GM19455 (cell line): ENCODE measurements around the gene POLR3GL.

Source experiments
- ATAC-seq: cut with Tn5 transposase; IDR thresholded peaks from one replicate; pipeline ENCODE4 v1.9.1; 2021; ENCODE audit not compliant: unreplicated experiment

POLR3GL gene

DNA sequence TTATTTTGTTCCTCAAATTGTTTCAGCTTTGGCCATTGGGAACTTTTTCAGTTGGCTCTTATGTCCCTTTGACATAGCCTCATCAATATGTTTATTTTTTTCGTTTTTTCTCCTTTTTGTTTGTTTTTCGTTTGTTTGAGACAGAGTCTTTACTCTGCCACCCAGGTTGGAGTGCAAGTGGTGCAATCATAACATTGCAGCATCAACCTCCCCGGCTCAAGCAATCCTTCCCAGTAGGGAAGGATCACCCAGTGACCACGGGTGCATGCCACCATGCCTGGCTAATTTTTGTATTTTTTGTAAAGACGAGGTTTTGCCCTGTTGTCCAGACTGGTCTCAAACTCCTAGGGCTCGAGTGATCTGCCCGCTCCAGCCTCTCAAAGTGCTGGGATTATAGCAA, 8.1 kb downstream of the POLR3GL start:
- ATAC-seq = no peak

DNA sequence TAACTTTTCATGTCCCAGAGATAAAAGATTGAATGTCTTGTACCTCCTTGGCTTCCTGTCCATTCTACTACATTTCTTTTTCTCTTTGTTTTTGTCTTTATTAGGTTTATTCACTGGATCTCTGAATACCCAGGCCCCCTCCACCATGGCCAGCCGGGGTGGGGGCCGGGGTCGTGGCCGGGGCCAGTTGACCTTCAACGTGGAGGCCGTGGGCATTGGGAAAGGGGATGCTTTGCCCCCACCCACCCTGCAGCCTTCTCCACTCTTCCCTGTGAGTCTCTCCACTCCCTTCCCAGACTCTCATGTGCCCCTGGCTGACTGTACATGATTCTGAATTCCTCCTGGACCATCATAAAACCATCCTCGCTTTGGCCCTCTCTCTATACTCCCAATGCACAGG, 10.2 kb downstream of the POLR3GL start:
- no peak for ATAC-seq

DNA sequence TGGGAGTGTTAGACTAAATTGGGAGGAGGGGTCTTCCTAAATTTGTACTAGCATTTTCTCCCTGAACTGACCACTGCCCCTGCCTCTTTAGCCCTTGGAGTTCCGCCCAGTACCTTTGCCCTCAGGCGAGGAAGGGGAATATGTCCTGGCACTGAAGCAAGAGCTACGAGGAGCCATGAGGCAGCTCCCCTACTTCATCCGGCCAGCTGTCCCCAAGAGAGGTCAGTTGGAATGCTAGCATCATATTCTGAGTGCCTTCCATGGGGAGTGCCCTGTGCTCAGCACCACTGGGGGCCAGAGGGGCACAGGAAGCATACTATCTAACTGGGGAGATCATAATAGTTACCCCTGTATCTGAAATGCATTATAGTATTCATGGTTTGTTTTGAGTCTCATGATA, 10.7 kb downstream of the POLR3GL start:
- no peak for ATAC-seq

DNA sequence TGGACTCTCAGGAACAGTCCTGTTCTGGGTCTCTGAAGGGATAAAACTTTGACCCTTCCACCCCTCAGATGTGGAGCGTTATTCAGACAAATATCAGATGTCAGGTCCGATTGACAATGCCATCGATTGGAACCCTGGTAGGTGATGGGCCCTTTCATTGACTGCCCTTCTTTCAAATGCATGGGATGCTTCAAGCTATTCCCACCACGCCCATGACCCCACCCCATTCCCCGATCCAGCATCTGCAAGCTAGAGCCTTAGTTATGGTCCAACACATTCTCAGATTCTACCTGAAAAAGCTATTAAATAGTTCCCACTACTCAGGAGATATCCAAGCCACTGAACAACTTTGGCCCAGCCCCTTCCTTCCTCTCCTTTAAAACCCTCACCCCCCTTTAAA, 12.5 kb downstream of the POLR3GL start:
- ATAC-seq = no peak

DNA sequence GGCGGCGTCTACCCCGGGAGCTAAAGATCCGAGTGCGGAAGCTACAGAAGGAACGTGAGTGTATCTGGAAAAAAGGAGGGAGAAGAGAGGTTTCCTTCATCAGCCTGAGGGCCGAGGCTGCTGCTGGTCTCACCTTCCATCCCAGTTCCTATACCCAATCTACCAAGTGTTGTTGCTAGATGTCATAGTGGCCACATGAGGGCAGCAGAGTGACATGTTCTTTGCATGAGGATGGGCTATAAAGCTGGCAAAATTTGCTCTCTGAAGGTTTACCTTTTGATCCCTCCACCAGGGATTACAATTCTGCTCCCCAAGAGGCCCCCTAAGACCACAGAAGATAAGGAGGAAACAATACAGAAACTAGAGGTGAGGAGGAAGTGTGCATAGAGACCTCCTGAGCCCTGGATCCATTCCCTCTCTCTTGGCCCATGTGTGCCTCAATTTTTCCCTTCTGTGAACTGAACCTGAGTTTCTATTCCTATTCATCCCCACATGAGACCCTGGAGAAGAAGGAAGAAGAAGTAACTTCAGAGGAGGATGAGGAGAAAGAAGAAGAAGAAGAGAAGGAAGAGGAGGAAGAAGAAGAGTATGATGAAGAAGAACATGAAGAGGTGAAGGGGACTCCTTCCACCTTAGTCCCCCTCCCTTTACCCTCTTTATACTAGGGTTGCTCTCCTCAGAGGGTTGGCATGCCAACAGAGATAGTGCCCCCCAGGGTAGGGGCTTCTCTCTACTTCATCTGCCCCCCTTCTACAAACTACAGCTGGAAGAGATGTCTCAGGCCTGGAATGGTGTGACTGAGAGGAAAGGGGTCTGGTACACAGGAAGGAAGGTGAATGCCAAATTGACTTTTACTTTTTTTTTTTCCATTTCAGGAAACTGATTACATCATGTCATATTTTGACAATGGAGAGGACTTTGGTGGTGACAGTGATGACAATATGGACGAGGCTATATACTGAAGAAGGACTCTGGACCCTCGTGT, 13.3 kb downstream of the POLR3GL start:
- ATAC-seq = no peak

DNA sequence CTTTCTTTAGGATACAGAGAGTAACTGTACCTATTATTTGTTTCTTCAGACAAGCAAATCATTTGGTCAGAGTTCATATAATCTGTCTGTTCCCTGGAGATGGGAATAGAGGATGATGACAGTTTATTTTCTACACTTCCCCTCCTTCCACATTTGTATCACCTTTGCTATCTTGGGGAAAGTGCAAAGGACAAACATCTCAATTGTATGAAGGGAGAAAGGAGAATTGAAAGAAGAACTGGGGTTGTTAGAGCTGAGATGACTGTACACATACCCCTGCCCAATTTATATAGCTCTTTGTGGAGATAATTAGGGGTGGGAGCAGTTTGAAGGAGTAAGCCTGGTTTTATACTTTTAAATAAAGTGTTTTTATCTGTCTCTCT, 14.0 kb downstream of the POLR3GL start:
- ATAC-seq = no peak

DNA sequence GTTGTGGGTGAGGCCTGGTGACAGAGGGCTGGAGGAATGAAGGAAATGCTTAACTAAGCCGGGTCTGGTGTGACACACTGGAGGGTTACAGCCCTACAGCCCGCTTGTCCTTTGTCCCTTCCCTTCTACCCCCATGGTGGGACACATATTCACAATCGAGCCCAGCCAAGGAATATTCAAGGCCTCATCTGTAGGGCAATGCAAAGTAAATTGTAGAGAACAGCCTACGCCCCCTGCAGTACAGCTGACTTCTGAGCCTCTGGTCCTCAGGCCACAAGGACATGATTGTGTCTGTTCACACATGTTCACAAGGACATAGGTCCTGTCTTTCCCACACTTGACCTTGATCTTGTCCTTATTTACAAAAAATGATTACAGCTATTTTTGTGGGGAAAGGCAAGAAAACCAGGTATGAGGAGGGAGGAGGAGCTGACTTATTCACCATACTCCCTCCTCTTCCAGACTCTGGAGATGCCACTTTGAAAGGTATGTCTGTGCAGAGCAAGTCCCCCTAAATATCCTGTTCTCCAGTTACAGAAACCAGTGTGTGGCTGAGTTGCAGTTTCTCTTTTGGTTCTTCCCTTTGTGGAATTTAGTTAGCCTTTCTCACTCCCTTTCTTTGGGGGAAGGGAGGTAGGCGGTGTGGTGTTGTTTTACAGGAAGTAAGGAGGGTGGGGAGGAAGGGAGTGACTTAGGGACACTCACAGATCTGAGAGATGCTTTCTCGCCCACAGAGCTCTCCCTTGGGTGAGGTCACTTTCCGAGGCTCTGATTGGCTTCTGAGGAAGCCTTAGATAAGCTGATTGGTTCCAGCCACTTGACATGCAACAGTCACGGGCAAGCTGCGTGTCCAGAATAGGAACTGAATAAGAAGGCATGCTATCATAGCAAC, 14.6 kb downstream of the POLR3GL start:
- peak; percentile 97 for ATAC-seq

DNA sequence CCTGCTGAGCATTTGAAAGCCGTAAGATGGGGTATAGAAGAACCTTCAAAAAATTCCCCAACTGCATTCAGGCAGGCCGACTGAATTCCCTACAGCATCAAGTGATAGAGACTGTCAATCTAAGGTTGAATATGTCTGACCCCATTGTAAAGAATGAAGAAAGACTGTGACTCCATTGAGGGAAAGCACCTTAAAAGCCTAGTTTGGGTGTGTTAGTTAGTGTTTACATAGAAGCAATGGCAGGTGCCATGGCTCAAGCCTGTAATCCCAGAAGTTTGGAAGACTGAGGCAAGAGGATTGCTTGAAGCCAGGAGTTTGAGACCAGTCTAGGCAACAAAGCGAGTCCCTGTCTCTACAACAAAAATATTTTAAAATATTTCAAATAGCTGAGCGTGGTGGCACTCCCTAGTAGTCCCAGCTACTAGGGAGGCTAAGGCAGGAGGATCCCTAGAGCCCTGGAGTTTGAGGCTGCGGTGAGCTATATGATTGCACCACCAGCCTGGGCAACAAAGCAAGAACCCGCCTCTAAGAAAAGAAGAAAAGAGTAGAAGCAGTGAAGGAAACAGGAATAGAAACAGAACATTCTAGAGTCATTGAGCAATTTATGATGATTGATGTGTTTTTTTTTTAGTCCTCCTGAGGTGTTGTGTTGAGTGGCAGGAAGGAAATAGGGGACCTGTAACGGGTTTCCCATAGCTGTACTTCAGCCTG, 15.4 kb downstream of the POLR3GL start:
- no peak for ATAC-seq

DNA sequence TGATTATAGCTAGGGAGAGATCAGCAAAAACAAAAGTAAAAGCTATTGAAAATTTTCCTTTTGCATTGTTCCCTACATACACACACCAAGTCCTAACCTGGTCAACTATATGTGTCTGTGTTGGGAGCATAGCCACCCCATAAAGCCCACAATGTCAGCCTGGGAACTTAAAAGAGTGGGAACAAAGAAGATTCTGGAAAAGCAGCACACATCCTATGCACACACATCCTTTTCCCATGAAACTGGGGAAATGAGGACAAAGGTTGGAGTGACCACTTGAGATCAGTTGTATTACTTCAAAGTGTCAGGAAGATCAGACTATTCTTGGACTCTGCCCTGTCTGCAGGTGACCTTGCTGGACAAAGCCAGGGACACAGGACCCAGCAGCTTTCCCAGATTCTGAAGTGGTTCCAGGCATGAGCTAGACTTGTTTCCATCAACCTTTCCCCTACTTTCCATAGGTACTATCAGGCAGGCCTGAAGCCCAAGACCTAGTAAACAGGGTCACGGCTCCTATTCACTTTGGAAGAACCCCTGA, 16.0 kb downstream of the POLR3GL start:
- no peak for ATAC-seq

DNA sequence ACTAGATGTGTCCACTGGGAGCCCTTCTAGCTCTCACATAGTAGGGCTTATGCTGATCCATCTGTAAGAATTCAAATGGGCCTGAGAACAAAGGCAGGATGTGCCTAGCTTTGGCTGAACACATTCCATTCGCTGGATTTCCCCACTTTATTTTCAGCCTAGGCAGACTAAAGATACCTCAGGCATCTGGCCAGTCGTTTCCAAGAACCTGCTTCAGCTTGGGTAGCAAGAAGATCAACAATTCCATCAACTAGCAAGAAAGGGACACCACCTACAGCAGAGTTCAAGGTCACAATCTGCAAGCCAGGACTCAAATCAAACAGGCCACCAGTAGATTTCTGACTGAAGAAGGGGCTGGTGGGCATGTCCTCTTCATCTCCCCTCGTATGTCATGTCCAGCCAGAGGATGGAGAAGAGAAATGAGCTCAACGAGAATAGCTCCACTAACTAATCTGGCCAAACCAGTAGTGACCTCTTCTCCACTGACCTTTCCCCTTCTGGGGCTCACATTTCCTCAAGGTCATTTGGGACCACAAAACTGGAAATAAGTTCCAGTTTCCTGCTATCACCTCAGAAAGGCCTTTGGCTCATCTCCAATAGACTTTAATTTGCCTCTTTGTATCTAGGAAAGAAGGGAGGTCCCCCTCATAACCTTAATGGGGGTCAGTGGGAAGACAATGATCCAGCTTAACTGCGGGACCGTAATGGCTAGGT, 17.7 kb downstream of the POLR3GL start:
- ATAC-seq = no peak

DNA sequence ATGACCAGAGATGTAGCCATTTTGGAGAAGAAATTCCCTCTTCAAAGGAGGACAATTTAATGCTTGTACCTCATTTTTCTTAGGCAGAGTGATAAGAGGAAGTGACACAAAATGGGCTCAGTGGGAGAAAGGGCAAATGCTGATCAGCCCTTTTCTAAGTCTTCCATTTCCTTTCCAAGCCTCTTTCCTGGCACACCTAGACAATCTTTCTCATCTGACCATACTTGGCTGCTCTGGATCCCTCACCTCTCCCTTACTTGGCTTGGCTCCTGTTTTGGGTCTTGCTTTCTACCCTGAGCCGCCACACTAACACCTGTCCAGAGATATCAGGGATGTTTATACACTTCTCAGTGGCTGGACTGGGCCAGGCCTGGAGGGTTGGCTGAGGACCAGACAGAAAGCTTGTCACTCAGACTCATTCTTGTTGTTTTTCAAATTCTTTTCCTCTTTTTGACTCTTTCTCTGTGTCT, 18.8 kb downstream of the POLR3GL start:
- no peak for ATAC-seq

DNA sequence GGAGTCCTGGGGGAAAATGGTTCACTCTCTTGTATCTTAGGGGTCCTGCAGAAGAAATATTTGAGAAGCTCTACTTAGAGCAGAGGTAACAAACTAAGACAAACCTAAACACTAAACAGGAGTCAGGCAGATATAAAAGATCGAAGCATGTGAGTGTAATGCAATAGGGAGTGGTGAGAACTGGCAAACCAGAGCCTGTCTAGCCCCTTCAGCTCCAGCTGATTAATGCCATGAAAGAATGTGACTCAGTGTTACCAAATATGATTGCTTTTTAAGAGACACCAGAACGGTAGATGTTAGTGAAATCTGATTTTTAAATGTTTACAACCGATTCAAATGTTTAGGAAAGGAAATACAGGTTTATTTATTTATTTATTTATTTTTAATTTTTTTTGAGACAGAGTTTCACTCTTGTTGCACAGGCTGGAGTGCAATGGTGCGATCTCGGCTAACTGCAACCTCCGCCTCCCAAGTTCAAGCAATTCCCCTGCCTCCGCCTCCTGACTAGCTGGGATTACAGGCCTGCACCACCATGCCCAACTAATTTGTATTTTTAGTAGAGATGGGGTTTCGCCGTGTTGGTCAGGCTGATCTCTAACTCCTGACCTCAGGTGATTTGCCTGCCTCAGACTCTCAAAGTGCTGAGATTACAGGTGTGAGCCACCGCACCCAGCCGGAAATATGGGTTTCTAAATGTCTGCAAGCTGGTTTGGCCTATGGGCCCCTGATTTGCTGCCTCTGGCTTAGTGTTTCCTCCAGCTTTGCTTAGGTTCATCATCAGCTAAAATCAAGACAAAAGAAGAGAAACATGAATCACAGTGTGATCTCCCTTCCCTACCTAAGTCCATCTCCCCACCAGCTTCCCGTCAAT, 19.7 kb downstream of the POLR3GL start:
- ATAC-seq = no peak

DNA sequence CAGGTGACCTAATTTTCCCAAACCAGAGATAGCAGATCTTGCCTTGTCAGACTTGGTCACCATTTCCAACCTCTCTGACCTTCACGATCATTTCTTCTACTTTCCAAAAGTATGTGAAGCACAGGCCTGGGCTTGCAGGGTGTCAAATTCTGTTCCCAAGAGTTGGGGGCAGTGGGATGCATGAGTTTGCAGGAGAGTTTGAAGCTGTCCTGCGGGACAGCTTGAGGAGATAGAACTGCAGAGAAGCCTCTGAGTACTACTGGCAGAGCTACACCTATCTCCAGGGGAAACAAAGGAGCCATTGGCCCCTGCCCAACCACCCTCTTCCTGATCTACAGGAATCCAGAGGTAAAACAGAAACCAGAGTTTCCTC, 20.6 kb downstream of the POLR3GL start:
- no peak for ATAC-seq

DNA sequence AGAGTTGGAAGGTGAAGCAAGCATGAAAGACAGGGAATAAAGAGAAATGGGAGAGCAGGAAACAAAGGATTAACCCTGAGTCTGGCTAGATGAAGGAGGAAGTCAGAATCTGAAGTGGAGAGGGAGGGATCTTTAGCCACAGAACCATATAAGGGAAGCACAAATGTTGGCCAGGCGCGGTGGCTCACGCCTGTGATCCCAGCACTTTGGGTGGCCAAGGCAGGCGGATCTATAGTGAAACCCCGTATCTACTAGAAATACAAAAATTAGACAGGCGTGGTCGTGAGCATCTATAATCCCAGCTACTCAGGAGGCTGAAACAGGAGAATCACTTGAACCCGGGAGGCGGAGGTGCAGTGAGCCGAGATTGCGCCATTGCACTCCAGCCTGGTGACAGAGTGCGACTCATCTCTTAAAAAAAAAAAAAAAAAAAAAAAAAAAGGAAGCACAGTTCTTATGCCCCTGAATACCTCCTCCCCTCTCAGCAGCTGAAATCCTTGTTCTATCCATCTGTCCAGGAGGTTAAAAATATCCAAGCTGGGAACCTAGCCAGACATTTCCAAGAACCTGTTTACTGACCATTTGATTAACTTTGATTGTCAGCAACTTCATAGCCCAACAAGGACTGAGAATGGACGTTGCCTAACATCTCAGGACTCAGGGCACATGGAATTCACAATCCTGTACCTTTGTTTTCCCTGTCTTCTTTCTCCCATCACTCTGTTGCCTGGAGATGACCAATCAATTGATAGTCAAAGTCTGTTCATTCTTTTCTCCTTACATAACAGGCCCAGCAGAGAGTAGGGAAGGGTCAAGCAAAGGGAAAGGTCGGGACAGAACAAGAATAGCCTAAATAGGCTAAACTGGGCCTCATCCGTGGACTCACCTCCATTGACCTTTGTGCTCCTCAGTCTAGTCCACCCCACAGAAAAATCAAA, 21.3 kb downstream of the POLR3GL start:
- no peak for ATAC-seq

DNA sequence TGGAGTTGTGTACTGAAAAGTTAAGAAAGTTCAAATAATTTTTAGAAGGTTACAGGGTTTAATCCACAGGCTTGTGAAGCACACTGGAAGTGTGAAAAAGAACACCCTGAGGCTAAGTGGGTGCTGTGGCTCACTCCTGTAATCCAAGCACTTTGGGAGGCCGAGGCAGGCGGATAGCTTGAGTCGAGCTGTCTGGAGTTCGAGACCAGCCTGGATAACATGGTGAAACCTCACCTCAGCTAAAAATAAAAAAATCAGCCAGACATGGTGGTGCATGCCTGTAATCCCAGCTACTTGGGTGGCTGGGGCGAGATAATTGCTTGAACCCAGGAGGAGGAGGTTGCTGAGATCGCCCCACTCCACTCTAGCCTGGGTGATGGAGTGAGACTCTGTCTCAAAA, 22.1 kb downstream of the POLR3GL start:
- ATAC-seq = no peak

DNA sequence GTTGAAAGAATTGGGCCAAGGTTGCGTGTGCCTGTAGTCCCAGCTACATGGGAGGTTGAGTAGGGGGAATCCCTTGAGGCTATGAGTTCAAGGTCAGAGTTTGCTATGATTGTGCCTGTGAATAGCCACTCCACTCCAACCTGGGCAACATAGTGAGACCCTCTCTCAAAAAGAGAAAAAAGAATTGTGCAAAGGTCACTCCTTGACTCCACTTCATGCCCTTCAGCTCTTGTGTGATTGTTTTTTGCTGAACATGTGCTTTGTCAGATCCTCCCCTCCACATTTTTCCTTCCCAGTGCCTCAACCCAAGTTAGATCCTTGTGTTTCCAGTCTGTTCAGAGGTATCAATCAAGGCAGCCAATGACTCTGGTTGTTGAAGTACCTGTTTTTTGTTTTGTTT, 23.4 kb downstream of the POLR3GL start:
- no peak for ATAC-seq

DNA sequence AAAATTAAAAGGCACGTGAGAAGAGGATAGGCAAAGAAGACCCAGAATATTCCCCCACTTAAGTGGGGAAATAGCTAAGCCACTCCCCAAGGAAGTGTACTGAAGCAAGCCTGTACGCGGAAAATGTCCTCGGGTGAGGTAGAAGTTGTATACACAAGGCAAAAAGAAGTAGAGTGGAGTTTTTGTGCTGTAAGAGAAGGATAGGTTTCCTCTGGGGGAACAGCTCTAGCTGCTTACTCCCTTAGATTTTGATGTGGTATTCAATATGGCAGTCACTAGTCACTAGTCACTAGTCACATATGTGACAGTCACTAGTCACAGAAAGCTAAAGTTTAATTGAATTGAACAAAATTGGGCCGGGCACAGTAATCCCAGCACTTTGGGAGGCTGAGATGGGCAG, 24.3 kb downstream of the POLR3GL start:
- ATAC-seq = no peak

DNA sequence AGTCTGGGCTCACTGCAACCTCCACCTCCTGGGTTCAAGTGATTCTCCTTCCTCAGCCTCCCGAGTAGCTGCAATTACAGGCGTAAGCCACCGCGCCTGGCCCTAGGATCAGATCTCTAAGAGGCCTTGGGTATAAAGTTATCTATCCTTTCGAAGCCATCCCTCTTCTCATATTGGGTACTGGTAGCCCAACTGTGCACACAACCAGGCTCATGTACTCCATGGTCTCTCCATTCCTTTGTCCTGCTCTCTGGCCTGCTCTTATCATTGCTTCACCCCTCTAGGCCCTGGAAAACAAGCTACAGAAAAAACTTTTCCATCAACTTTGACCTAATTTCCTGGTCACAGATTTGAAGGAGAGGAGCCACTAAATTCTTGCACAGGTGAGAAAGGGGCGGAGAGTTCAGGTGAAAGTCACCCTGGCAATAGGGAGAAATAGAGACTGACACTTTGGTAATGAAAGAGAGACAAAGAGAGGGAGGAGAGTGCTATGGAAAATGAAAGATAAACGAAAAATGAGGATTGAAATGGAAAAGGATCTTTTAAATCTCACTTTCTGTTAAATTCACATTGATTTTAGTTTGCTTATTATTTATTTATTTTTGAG, 25.9 kb downstream of the POLR3GL start:
- no peak for ATAC-seq
